Mononuclear cell (primary cell): Measurements from ENCODE around the gene DDI2. TPM values are rescaled to one million over a fixed set of nuclear protein-coding genes. Genes with fewer than 3 reads are reported as not detected.
"Not testable (repeated sequence)": the region's sequence is repeated elsewhere in the genome, so short reads cannot be mapped to it uniquely, and the experiment has no call there.

Experiments used
- H3K27me3 ChIP-seq: 2 replicates; pipeline ENCODE4 v1.6.0; 2011; ENCODE audit warnings: low read length, control low read depth; ENCODE audit not compliant: insufficient read depth
- H3K4me1 ChIP-seq: 2 replicates; pipeline ENCODE4 v1.5.1; 2011; ENCODE audit warnings: mild to moderate bottlenecking, low read length, control low read depth; ENCODE audit not compliant: insufficient read depth
- H3K4me3 ChIP-seq: 2 replicates; pipeline ENCODE4 v1.5.1; 2011; ENCODE audit warnings: mild to moderate bottlenecking, low read length, moderate library complexity
- H3K9me3 ChIP-seq: 2 replicates; pipeline ENCODE4 v1.5.1; 2011; ENCODE audit warnings: low read depth, mild to moderate bottlenecking, control low read depth, low read length
- total RNA-seq: library from RNA; depleted of rRNA; stranded (reverse); fragments of >200 nt; gene quantifications from one replicate; pipeline ENCODE4 v1.2.3, GENCODE V29; 2012

DDI2 gene
- total RNA-seq, 1 donor, result 35.6 TPM

DNA sequence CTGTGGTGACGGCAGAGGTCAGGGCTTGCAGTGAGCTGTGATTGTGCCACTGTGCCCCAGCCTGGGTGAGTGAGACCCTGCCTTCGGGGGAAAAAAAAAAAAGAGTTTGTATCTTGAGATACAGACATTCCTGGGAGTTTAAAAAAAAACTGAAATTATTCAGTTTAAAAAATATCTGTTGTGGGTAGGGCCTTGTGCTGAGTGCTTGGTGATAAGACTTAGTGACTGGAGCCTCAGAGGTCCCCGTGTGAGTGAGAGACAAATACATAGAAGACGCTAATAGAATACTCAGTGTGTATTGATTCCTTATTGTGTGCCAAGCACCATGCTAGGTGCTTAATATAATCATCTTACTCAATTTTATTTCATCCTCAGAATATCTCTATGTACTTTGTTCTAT lies 22.7 kb downstream of the DDI2 start:
- H3K4me3 ChIP-seq, result no peak overlapping the region
- H3K27me3 ChIP-seq, result no peaks in the 10 kb centered on the region
- peaks cover 4% of the 10 kb centered on the region for H3K4me1 ChIP-seq
- no peaks in the 10 kb centered on the region for H3K9me3 ChIP-seq

DNA sequence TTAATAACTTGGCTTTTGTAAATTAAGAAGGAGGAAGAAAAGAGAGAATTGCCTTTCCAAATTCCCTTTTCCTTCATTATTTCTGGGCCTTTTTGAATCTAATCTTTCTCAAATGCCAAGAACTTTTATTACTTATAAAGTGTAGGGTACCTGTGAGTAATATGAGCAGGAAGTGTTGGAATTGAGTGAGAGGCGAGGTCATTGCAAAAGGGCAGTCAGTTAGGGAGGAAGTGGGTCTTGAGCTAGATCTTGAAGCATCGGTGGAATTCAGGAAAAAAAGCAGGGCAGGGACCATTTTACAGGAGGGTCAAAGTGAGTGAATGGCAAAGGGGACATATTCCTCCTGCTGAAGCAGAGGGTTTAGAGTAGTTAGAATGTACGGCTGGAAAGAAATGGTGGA lies 23.4 kb downstream of the DDI2 start:
- Histone ChIP-seq H3K4me3 (no peak overlapping the region), H3K9me3 (no peaks in the 10 kb centered on the region), H3K27me3 (no peaks in the 10 kb centered on the region), H3K4me1 (peaks cover 4% of the 10 kb centered on the region)

GRCh38 chr1:15649937-15650336 lies 32.7 kb downstream of the DDI2 start:
- no peaks in the 10 kb centered on the region for H3K27me3 ChIP-seq
- no peak overlapping the region for H3K4me3 ChIP-seq
- H3K9me3 ChIP-seq, result no peaks in the 10 kb centered on the region
- H3K4me1 ChIP-seq, result no peaks in the 10 kb centered on the region

DNA sequence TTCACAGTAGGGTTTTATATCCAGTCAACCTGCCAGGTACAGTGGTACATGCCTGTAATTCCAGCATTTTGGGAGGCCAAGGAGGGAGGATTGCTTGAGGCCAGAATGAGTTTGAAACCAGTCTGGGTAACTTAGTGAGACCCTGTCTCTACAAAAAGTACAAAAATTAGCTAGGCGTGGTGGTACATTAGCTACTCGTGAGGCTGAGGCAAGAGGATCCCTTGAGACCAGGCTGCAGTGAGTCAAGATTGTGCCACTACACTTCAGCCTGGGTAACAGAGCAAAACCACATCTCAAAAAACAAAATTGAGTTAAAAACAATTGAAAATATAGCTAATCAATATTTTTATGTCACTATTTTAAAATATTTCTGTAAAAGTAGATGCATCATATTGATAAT lies 33.2 kb downstream of the DDI2 start:
- no peak overlapping the region for H3K4me3 ChIP-seq
- no peaks in the 10 kb centered on the region for H3K9me3 ChIP-seq
- no peaks in the 10 kb centered on the region for H3K4me1 ChIP-seq
- no peaks in the 10 kb centered on the region for H3K27me3 ChIP-seq

DNA sequence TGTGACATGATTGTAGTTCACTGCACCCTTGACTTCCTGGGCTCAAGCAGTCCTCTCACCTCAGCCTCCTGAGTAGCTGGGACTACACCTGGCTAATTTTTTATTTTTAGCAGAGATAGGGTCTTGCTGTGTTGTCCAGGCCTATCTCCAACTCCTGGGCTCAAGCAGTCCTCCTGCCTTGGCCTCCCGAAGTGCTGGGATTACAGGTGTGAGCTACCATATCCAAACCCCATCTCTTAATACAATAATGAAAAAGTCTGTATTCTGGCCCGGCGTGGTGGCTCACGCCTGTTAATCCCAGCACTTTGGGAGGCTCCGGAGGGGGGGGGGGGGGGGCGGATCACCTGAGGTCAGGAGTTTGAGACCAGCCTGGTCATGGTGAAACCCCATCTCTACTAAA lies 34.9 kb downstream of the DDI2 start:
- H3K4me1 ChIP-seq, H3K9me3 ChIP-seq, H3K4me3 ChIP-seq, H3K27me3 ChIP-seq: not testable (repeated sequence)

DNA sequence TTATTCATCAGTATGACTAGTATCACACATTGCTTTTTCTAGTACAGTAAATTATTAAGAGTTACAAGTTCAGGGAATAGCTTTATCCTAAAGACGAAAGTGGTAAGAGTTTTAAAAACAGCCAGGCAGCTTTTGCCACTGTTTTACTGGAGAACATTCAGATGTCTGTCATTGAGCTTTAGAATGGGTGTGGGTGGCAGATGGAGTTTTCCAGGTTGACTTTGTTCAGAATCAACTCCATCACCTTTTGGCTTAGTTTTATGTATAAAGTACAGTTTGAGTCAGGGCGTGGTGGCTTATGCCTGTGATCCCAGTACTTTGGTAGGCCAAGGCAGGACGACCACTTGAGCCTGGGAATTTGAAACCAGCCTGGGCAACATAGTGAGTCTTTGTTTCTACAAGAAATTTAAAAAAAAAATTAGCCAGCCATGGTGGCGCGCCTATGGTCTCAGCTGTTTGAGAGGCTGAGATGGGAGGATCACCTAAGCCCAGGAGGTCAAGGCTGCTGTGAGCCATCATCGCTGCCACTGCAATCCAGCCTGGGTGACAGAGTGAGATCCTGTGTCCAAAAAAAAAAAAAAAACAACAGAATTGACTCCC lies 36.9 kb downstream of the DDI2 start:
- Histone ChIP-seq H3K9me3 (no peaks in the 10 kb centered on the region), H3K4me1 (no peaks in the 10 kb centered on the region), H3K4me3 (no peak overlapping the region), H3K27me3 (no peaks in the 10 kb centered on the region)

GRCh38 chr1:15656464-15656863 lies 39.2 kb downstream of the DDI2 start:
- H3K9me3 ChIP-seq, result no peaks in the 10 kb centered on the region
- no peaks in the 10 kb centered on the region for H3K4me1 ChIP-seq
- H3K4me3 ChIP-seq, result no peak overlapping the region
- H3K27me3 ChIP-seq, result no peaks in the 10 kb centered on the region

DNA sequence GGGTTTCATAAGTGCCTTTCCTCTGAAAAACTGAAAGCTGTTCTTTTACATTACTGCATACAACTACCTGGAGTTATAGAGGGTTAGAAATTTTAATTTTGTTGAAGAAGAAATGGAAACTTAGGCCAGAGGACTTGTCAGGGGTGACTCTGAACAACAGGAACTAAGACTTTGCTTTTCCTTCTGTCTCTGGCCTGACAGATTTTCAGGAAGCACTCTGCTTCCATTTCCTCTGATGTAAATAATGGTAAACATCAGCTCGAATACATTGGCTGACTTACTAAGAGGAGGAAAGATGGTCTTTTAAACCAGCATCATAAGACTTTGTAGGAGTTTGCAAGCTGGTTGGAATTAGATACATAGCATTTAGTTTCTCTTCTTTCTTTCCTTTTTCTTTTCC lies 39.8 kb downstream of the DDI2 start:
- Histone ChIP-seq H3K4me3 (no peak overlapping the region), H3K9me3 (no peaks in the 10 kb centered on the region), H3K27me3 (no peaks in the 10 kb centered on the region), H3K4me1 (no peaks in the 10 kb centered on the region)

DNA sequence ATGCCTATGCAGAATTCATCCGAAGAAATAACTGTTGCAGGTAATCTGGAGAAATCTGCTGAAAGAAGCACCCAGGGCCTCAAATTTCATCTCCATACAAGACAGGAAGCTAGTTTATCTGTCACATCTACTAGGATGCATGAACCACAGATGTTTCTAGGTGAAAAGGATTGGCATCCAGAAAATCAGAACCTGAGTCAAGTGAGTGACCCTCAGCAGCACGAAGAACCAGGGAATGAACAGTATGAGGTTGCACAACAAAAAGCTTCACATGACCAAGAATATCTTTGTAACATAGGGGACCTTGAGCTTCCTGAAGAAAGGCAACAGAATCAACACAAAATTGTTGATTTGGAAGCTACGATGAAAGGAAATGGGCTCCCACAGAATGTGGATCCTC lies 42.9 kb downstream of the DDI2 start:
- Histone ChIP-seq H3K4me1 (no peaks in the 10 kb centered on the region), H3K9me3 (no peaks in the 10 kb centered on the region), H3K4me3 (no peak overlapping the region), H3K27me3 (no peaks in the 10 kb centered on the region)

DNA sequence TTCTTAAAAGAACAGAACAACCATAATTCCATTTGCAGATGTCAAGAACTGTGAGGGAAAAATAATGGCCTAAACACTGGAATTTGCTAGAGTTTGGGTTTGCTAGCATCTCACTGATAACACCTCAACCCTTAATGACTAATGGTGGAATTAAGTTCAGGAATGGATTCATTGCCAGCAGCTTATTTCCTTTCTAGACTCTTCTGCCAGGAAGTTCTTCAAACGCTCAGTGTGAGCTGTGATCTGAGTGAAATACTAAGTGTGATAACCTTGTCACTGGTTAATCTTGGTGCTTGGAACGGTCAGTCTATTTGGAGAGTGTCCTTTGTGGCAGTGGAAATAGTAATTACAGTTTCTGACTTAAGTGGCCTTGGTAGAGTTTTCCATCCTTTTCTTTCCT lies 45.2 kb downstream of the DDI2 start:
- no peaks in the 10 kb centered on the region for H3K4me1 ChIP-seq
- H3K27me3 ChIP-seq, result no peaks in the 10 kb centered on the region
- no peaks in the 10 kb centered on the region for H3K9me3 ChIP-seq
- no peak overlapping the region for H3K4me3 ChIP-seq

DNA sequence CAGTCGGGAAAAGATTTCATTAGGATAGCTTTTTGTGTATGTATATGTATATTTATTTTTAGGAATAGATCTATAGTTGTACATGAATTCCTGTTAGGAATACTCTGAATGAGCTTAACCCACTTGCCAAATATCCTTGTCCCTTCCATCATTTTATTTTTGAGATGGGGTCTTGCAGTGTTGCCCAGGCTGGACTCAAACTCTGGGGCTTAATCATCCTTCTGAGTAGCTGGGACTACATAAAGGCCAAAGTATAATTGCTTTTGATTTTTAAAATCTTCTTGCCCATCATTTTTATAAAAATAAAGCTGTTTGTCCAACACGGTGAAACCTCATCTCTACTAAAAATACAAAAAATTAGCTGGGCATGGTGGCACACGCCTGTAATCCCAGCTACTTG lies 46.7 kb downstream of the DDI2 start:
- H3K4me3 ChIP-seq, result no peak overlapping the region
- H3K27me3 ChIP-seq, result no peaks in the 10 kb centered on the region
- no peaks in the 10 kb centered on the region for H3K4me1 ChIP-seq
- no peaks in the 10 kb centered on the region for H3K9me3 ChIP-seq

GRCh38 chr1:15667362-15667761 lies 50.1 kb downstream of the DDI2 start:
- no peaks in the 10 kb centered on the region for H3K27me3 ChIP-seq
- H3K4me3 ChIP-seq, result no peak overlapping the region
- no peaks in the 10 kb centered on the region for H3K4me1 ChIP-seq
- H3K9me3 ChIP-seq, result no peaks in the 10 kb centered on the region

- Histone ChIP-seq H3K27me3 (no peaks in the 10 kb centered on the region), H3K9me3 (no peaks in the 10 kb centered on the region), H3K4me3 (no peak overlapping the region), H3K4me1 (no peaks in the 10 kb centered on the region)
These were observed 51.0 kb downstream of the DDI2 start for GRCh38 chr1:15668089-15668754.

GRCh38 chr1:15669074-15669473 lies 51.8 kb downstream of the DDI2 start:
- Histone ChIP-seq H3K9me3 (no peaks in the 10 kb centered on the region), H3K4me1 (no peaks in the 10 kb centered on the region), H3K27me3 (no peaks in the 10 kb centered on the region), H3K4me3 (no peak overlapping the region)

DNA sequence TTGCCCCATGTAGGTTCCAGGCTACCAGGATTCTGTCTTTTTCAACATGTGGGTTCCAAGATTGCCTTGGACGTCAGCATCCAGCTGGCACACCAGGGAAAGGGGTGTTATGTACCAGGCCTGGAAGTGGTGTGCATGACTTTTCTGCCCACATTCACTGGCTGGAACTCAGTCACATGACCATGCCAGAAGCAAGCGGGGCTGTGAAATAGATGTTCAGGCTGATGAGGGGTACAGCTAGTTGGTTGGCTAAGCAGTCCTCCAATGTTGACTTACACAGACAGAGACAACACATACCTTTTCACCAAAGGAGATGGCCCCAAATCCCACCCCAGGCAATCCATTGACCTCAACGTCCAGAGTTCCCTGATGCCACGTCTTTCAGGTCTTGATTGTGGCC lies 52.6 kb downstream of the DDI2 start:
- no peaks in the 10 kb centered on the region for H3K4me1 ChIP-seq
- H3K27me3 ChIP-seq, result no peaks in the 10 kb centered on the region
- H3K4me3 ChIP-seq, result no peak overlapping the region
- H3K9me3 ChIP-seq, result no peaks in the 10 kb centered on the region

- Histone ChIP-seq H3K9me3 (no peaks in the 10 kb centered on the region), H3K4me1 (no peaks in the 10 kb centered on the region), H3K4me3 (no peak overlapping the region), H3K27me3 (no peaks in the 10 kb centered on the region)
These were observed 54.2 kb downstream of the DDI2 start for GRCh38 chr1:15671430-15671829.
